Measurements from ENCODE around the gene RBM25. TPM values are rescaled to one million over a fixed set of nuclear protein-coding genes. Genes with fewer than 3 reads are reported as not detected.
A peak's percentile ranks its signal among the peaks of the same experiment; 100 is the strongest.
"Not testable (repeated sequence)": the region's sequence is repeated elsewhere in the genome, so short reads cannot be mapped to it uniquely, and the experiment has no call there.

RBM25 gene
- total RNA-seq, 2 experiments from 2014 or later: 95.6 to 115 TPM

GRCh38 chr14:73027984-73028383 is 30.4 kb upstream of the RBM25 start:
- CTCF ChIA-PET: interaction anchor here (0.7 to 2.0 kb wide), 3 partner anchors 13 to 80 kb away, joined by 4 to 7 read pairs (median 5); no protein-coding TSS in a partner anchor
- Mint-ChIP-seq H3K4me3 (peak overlapping the region; percentile 84), H3K9me3 (ENCODE audit: low read depth) (no peaks in the 10 kb centered on the region), H3K36me3 (ENCODE audit: low read depth) (peaks cover 11% of the 10 kb centered on the region), H3K27ac (peak overlapping the region; percentile 87), H3K4me1 (peaks cover 26% of the 10 kb centered on the region), H3K27me3 (no peaks in the 10 kb centered on the region)
- DNase-seq (no peak), ATAC-seq (no peak)
- POLR2A ChIA-PET: interaction anchor here (0.7 to 2.9 kb wide), 4 partner anchors 31 to 540 kb away, joined by 3 to 24 read pairs (median 6); partner anchors contain the start of genes PSEN1 and RBM25
- intact Hi-C loops (cut with DNase I, micrococcal nuclease): loop anchor here (1.0 kb wide), 7 partner anchors 14 to 616 kb away; partner anchors contain the start of genes PSEN1 (in 2 of the 2), RBM25 (in 2 of the 2), DCAF4 (in 1 of the 2) and DNAL1 (in 1 of the 2)

- H3K9me3 Mint-ChIP-seq (ENCODE audit: low read depth); DNase-seq; H3K27ac Mint-ChIP-seq; H3K36me3 Mint-ChIP-seq (ENCODE audit: low read depth); H3K4me1 Mint-ChIP-seq; ATAC-seq; intact Hi-C loops (cut with DNase I, micrococcal nuclease); H3K4me3 Mint-ChIP-seq; H3K27me3 Mint-ChIP-seq: not testable (repeated sequence)
- CTCF ChIA-PET: interaction anchor here (0.6 kb wide), 1 partner anchor 132 kb away, joined by 3 read pairs; no protein-coding TSS in a partner anchor
- POLR2A ChIA-PET: interaction anchor here (0.7 kb wide), 1 partner anchor 1047 kb away, joined by 3 read pairs; the partner anchor contains the start of gene ALDH6A1
Observed at GRCh38 chr14:73036706-73037450, 21.5 kb upstream of the RBM25 start.

- ATAC-seq: no peak
- Mint-ChIP-seq H3K27ac (no peak overlapping the region), H3K27me3 (no peaks in the 10 kb centered on the region), H3K36me3 (ENCODE audit: low read depth) (no peaks in the 10 kb centered on the region), H3K9me3 (ENCODE audit: low read depth) (no peaks in the 10 kb centered on the region), H3K4me1 (no peaks in the 10 kb centered on the region), H3K4me3 (no peak overlapping the region)
- ChIA-PET CTCF (no interaction called here), POLR2A (no interaction called here)
- no peak for DNase-seq
- intact Hi-C loops (cut with DNase I, micrococcal nuclease): no loop called here
Observed at GRCh38 chr14:73047808-73048207, 10.5 kb upstream of the RBM25 start.

- CTCF ChIA-PET: no interaction called here
- no peak for DNase-seq
- no peaks in the 10 kb centered on the region for H3K9me3 Mint-ChIP-seq (ENCODE audit: low read depth)
- no peak for ATAC-seq
- H3K27me3 Mint-ChIP-seq: no peaks in the 10 kb centered on the region
- no peaks in the 10 kb centered on the region for H3K36me3 Mint-ChIP-seq (ENCODE audit: low read depth)
- H3K4me3 Mint-ChIP-seq: no peak overlapping the region
- no peaks in the 10 kb centered on the region for H3K4me1 Mint-ChIP-seq
- intact Hi-C loops (cut with DNase I, micrococcal nuclease): no loop called here
- POLR2A ChIA-PET: interaction anchor here (0.7 to 1.0 kb wide), 2 partner anchors 9 to 220 kb away, joined by 3 to 7 read pairs; partner anchors contain the start of gene RBM25
- H3K27ac Mint-ChIP-seq: no peak overlapping the region
Observed at GRCh38 chr14:73049428-73049827, 8.9 kb upstream of the RBM25 start.

- Mint-ChIP-seq H3K4me1 (peaks cover 8% of the 10 kb centered on the region), H3K36me3 (ENCODE audit: low read depth) (peaks cover 7% of the 10 kb centered on the region), H3K27me3 (no peaks in the 10 kb centered on the region), H3K4me3 (no peak overlapping the region), H3K27ac (no peak overlapping the region), H3K9me3 (ENCODE audit: low read depth) (no peaks in the 10 kb centered on the region)
- CTCF ChIA-PET: no interaction called here
- intact Hi-C loops (cut with DNase I, micrococcal nuclease): loop anchor here (5.0 to 10.0 kb wide), 3 partner anchors 37 to 1710 kb away; partner anchors contain the start of genes ALDH6A1 (in 1 of the 2), LIN52 (in 1 of the 2) and YLPM1 (in 1 of the 2)
- POLR2A ChIA-PET: no interaction called here
- no peak for ATAC-seq
- DNase-seq: no peak
Observed at GRCh38 chr14:73055251-73055650, 3.1 kb upstream of the RBM25 start.

- Mint-ChIP-seq H3K9me3 (ENCODE audit: low read depth) (no peaks in the 10 kb centered on the region), H3K27ac (no peak overlapping the region), H3K4me1 (peaks cover 28% of the 10 kb centered on the region), H3K36me3 (ENCODE audit: low read depth) (peaks cover 25% of the 10 kb centered on the region), H3K27me3 (no peaks in the 10 kb centered on the region), H3K4me3 (no peak overlapping the region)
- ChIA-PET POLR2A (interaction anchor here (0.5 to 2.3 kb wide), 7 partner anchors 8 to 133 kb away, joined by 3 to 24 read pairs (median 5); partner anchors contain the start of genes DCAF4, PSEN1 and ZFYVE1), CTCF (interaction anchor here (0.7 to 1.0 kb wide), 2 partner anchors 32 to 128 kb away, joined by 4 to 6 read pairs; no protein-coding TSS in a partner anchor)
- ATAC-seq: no peak
- DNase-seq: no peak
- intact Hi-C loops (cut with DNase I, micrococcal nuclease): loop anchor here (1.0 to 10.0 kb wide), 13 partner anchors 31 to 1707 kb away; partner anchors contain the start of genes ALDH6A1 (in 2 of the 2), LIN52 (in 2 of the 2), PSEN1 (in 2 of the 2) and ZFYVE1 (in 2 of the 2)
Observed at GRCh38 chr14:73057944-73058223, 450 bp upstream of the RBM25 start.

GRCh38 chr14:73058922-73059673 is 764 bp downstream of the RBM25 start:
- H3K9me3 Mint-ChIP-seq (ENCODE audit: low read depth): no peaks in the 10 kb centered on the region
- H3K4me1 Mint-ChIP-seq: peaks cover 38% of the 10 kb centered on the region
- ATAC-seq (peak; percentile 4), DNase-seq (no peak)
- H3K27ac Mint-ChIP-seq: no peak overlapping the region
- intact Hi-C loops (cut with DNase I, micrococcal nuclease): loop anchor here (1.0 to 10.0 kb wide), 13 partner anchors 32 to 1706 kb away; partner anchors contain the start of genes ALDH6A1 (in 2 of the 2), LIN52 (in 2 of the 2), PSEN1 (in 2 of the 2) and ZFYVE1 (in 2 of the 2)
- peaks cover 30% of the 10 kb centered on the region for H3K36me3 Mint-ChIP-seq (ENCODE audit: low read depth)
- POLR2A ChIA-PET: interaction anchor here (0.6 to 2.3 kb wide), 7 partner anchors 9 to 133 kb away, joined by 3 to 24 read pairs (median 6); partner anchors contain the start of genes DCAF4, PSEN1 and ZFYVE1
- H3K27me3 Mint-ChIP-seq: no peaks in the 10 kb centered on the region
- H3K4me3 Mint-ChIP-seq: no peak overlapping the region
- CTCF ChIA-PET: interaction anchor here (0.8 to 1.0 kb wide), 2 partner anchors 33 to 510 kb away, joined by 4 read pairs; partner anchors contain the start of gene ACOT2

- DNase-seq: no peak
- H3K27ac Mint-ChIP-seq: no peak overlapping the region
- intact Hi-C loops (cut with DNase I, micrococcal nuclease): loop anchor here in 1 of 2 experiments (5.0 kb wide), 1 partner anchor 33 kb away; no protein-coding TSS in a partner anchor
- POLR2A ChIA-PET: no interaction called here
- H3K4me3 Mint-ChIP-seq: no peak overlapping the region
- H3K4me1 Mint-ChIP-seq: peaks cover 31% of the 10 kb centered on the region
- H3K36me3 Mint-ChIP-seq (ENCODE audit: low read depth): peaks cover 35% of the 10 kb centered on the region
- CTCF ChIA-PET: no interaction called here
- no peak for ATAC-seq
- no peaks in the 10 kb centered on the region for H3K9me3 Mint-ChIP-seq (ENCODE audit: low read depth)
- H3K27me3 Mint-ChIP-seq: no peaks in the 10 kb centered on the region
Observed at GRCh38 chr14:73069585-73069984, 11.3 kb downstream of the RBM25 start.

GRCh38 chr14:73091044-73091443 is 32.7 kb downstream of the RBM25 start:
- Mint-ChIP-seq H3K4me1 (peaks cover 4% of the 10 kb centered on the region), H3K27ac (no peak overlapping the region), H3K27me3 (no peaks in the 10 kb centered on the region), H3K4me3 (no peak overlapping the region), H3K9me3 (ENCODE audit: low read depth) (no peaks in the 10 kb centered on the region), H3K36me3 (ENCODE audit: low read depth) (peaks cover 46% of the 10 kb centered on the region)
- ATAC-seq (no peak), DNase-seq (no peak)
- intact Hi-C loops (cut with DNase I, micrococcal nuclease): loop anchor here in 1 of 2 experiments (5.0 kb wide), 1 partner anchor 34 kb away; the partner anchor contains the start of gene RBM25
- CTCF ChIA-PET: interaction anchor here (0.6 kb wide), 1 partner anchor 17 kb away, joined by 4 read pairs; no protein-coding TSS in a partner anchor
- POLR2A ChIA-PET: no interaction called here

GRCh38 chr14:73097421-73097820 is 39.1 kb downstream of the RBM25 start:
- DNase-seq (no peak), ATAC-seq (no peak)
- POLR2A ChIA-PET: no interaction called here
- CTCF ChIA-PET: interaction anchor here (1.7 kb wide), 1 partner anchor 10 kb away, joined by 5 read pairs; no protein-coding TSS in a partner anchor
- no peak overlapping the region for H3K4me3 Mint-ChIP-seq
- peaks cover 49% of the 10 kb centered on the region for H3K36me3 Mint-ChIP-seq (ENCODE audit: low read depth)
- intact Hi-C loops (cut with DNase I, micrococcal nuclease): no loop called here
- no peaks in the 10 kb centered on the region for H3K4me1 Mint-ChIP-seq
- H3K9me3 Mint-ChIP-seq (ENCODE audit: low read depth): no peaks in the 10 kb centered on the region
- no peaks in the 10 kb centered on the region for H3K27me3 Mint-ChIP-seq
- H3K27ac Mint-ChIP-seq: no peak overlapping the region

GRCh38 chr14:73100334-73100733 is 42.0 kb downstream of the RBM25 start:
- H3K27ac Mint-ChIP-seq: no peak overlapping the region
- DNase-seq (no peak), ATAC-seq (no peak)
- H3K27me3 Mint-ChIP-seq: no peaks in the 10 kb centered on the region
- no peaks in the 10 kb centered on the region for H3K9me3 Mint-ChIP-seq (ENCODE audit: low read depth)
- no peak overlapping the region for H3K4me3 Mint-ChIP-seq
- peaks cover 57% of the 10 kb centered on the region for H3K36me3 Mint-ChIP-seq (ENCODE audit: low read depth)
- no peaks in the 10 kb centered on the region for H3K4me1 Mint-ChIP-seq
- intact Hi-C loops (cut with DNase I, micrococcal nuclease): loop anchor here in 1 of 2 experiments (5.0 kb wide), 1 partner anchor 33 kb away; no protein-coding TSS in a partner anchor
- ChIA-PET POLR2A (no interaction called here), CTCF (interaction anchor here (0.6 to 0.7 kb wide), 2 partner anchors 19 to 91 kb away, joined by 3 read pairs; no protein-coding TSS in a partner anchor)
